Bronchial epithelial cell (primary cell): ENCODE data around the gene CHST5. TPM values are rescaled to one million over a fixed set of nuclear protein-coding genes. Genes with fewer than 3 reads are reported as not detected.

ENCODE experiments used
- DNase-seq: peaks from one replicate; pipeline ENCODE4 v3.0.0-alpha.2; 2010; ENCODE audit warnings: low read depth
- FAIRE-seq: peaks from 2 replicates; lab custom pipeline; 2011; peaks lifted over from hg19 to GRCh38; lab: Jason Lieb, UNC
- H3K27me3 ChIP-seq: 2 replicates; pipeline ENCODE4 v1.5.1; 2011; ENCODE audit warnings: low read length; ENCODE audit not compliant: control insufficient read depth, insufficient read depth
- H3K36me3 ChIP-seq: 2 replicates; pipeline ENCODE4 v1.5.1; 2011; ENCODE audit warnings: low read length; ENCODE audit not compliant: control insufficient read depth, insufficient read depth
- H3K4me3 ChIP-seq: 2 replicates; pipeline ENCODE4 v1.5.1; 2011; ENCODE audit warnings: mild to moderate bottlenecking, low read depth, low read length, control low read depth
- total RNA-seq: library from RNA; depleted of rRNA; stranded (reverse); fragments of >200 nt; gene quantifications from 2 replicates; pipeline ENCODE4 v1.2.1, GENCODE V29; 2014
- TF ChIP-seq, protein P1 (sequence below): IDR thresholded peaks from 2 replicates; pipeline ENCODE4 v1.5.1; 2011; ENCODE audit warnings: mild to moderate bottlenecking, moderate library complexity, low read length, control low read depth, inconsistent platforms; ENCODE audit not compliant: insufficient read depth, severe bottlenecking

Gene CHST5
- total RNA-seq, 1 donor from 2014 or later = not detected

DNA sequence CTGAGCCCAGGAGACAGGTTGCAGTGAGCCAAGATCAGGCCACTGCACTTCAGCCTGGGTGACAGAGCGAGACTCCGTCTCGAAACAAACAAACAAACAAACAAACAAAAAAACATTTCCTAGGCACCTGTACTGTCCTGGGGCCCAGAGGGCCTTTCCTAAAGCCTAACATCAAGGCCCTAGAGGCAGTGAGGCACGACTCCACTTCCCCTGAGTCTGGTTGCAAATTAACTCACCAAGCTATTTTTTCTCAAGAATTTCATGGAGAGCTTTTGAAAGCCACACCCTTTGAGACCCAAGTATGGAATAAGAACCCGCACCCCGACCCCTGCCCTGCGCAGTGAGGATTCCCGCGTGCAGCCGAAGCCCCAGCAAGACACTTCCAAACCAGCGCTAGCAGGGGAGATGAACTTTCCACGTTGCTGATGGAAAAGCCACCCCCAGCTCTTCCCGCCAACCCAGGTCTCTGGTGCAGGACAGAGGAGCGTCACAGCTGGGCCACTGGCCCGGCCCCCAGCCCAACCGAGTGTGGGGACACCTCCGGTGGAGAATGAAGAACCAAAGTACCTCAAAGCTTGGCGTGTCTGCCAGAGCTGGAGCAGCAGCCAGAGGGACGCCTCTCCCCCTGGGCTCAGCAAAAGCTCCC lies 1.2 kb downstream of the CHST5 start:
- TF ChIP-seq, protein P1, sequence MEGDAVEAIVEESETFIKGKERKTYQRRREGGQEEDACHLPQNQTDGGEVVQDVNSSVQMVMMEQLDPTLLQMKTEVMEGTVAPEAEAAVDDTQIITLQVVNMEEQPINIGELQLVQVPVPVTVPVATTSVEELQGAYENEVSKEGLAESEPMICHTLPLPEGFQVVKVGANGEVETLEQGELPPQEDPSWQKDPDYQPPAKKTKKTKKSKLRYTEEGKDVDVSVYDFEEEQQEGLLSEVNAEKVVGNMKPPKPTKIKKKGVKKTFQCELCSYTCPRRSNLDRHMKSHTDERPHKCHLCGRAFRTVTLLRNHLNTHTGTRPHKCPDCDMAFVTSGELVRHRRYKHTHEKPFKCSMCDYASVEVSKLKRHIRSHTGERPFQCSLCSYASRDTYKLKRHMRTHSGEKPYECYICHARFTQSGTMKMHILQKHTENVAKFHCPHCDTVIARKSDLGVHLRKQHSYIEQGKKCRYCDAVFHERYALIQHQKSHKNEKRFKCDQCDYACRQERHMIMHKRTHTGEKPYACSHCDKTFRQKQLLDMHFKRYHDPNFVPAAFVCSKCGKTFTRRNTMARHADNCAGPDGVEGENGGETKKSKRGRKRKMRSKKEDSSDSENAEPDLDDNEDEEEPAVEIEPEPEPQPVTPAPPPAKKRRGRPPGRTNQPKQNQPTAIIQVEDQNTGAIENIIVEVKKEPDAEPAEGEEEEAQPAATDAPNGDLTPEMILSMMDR = no peak
- H3K27me3 ChIP-seq = peaks cover 2% of the 10 kb centered on the region
- DNase-seq (no peak), FAIRE-seq (no peak)
- H3K36me3 ChIP-seq = no peaks in the 10 kb centered on the region
- H3K4me3 ChIP-seq = no peak overlapping the region

DNA sequence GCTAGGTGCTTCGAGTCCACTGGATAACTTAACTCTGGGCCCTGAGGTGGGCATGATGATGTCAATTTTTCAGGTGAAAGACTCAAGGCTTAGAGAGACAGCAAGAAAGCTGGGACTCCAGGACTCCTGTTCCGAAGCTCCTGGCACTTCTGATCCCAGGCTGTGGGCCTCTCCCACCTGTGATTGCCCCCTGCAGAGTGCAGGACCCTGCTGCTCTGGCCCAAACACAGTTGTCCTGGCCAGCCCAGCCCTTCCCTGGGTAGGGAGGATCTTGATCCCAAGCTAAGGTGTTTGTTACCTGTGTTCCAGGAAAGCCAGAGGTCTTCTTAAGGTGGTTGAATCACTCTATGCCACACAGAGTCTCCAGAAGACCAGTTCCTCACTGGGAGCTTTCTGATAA lies 3.1 kb downstream of the CHST5 start:
- Histone ChIP-seq H3K27me3 (peaks cover 2% of the 10 kb centered on the region), H3K4me3 (no peak overlapping the region), H3K36me3 (no peaks in the 10 kb centered on the region)
- FAIRE-seq (no peak), DNase-seq (no peak)
- TF ChIP-seq, protein P1 = no peak

DNA sequence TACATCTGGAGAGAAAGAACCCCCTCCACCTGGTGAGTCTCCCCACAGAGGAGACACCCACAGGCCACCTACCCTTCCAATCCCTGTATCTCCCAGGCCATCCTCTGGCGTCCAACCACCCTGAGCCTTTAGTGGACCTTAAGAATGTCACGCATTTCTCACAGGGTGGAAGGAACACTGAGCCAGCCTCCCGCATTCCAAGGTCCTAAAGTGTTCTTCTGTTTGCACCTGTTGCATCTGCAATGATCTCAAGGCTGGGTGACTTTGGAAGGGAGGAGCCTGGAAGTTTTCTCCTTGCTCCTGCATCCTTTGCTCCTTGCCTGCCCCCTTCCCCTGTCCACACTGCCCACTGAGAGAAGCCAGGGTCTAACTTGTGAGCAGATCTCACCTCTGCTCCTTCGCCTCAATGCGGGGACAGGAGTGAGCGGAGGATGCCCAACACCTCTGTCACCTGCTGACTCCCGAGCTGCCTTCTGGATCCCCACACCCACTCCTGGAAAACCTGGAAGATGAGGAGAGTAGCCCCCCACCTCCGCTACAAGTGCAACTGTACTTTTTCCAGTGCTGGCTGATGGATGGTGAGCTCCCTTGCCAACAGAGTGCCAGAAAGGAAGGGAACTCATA lies 3.7 kb downstream of the CHST5 start:
- Histone ChIP-seq H3K27me3 (peaks cover 2% of the 10 kb centered on the region), H3K36me3 (no peaks in the 10 kb centered on the region), H3K4me3 (no peak overlapping the region)
- DNase-seq = no peak
- no peak for FAIRE-seq
- TF ChIP-seq, protein P1 = no peak

DNA sequence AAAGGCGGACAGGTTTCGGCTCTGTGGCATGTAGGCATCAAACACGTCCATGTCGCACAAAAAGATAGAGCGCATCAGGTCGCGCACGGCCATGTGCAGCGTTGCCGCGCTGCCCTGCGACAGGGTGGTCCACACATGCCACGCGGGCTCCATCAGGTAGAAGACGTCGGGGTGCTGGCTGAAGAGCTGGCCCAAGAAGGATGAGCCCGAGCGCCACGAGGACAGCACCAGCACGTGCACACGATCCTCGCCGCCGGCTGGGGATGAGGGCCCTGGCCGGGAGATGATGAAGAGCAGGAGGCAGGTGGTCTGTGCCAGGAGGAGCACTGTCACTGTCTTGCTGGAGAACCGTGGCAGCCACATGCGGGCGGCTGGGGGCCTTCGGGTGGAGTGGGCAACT lies 5.9 kb downstream of the CHST5 start:
- TF ChIP-seq, protein P1 = no peak
- no peak overlapping the region for H3K4me3 ChIP-seq
- DNase-seq = no peak
- FAIRE-seq = no peak
- H3K36me3 ChIP-seq = no peaks in the 10 kb centered on the region
- peaks cover 1% of the 10 kb centered on the region for H3K27me3 ChIP-seq

DNA sequence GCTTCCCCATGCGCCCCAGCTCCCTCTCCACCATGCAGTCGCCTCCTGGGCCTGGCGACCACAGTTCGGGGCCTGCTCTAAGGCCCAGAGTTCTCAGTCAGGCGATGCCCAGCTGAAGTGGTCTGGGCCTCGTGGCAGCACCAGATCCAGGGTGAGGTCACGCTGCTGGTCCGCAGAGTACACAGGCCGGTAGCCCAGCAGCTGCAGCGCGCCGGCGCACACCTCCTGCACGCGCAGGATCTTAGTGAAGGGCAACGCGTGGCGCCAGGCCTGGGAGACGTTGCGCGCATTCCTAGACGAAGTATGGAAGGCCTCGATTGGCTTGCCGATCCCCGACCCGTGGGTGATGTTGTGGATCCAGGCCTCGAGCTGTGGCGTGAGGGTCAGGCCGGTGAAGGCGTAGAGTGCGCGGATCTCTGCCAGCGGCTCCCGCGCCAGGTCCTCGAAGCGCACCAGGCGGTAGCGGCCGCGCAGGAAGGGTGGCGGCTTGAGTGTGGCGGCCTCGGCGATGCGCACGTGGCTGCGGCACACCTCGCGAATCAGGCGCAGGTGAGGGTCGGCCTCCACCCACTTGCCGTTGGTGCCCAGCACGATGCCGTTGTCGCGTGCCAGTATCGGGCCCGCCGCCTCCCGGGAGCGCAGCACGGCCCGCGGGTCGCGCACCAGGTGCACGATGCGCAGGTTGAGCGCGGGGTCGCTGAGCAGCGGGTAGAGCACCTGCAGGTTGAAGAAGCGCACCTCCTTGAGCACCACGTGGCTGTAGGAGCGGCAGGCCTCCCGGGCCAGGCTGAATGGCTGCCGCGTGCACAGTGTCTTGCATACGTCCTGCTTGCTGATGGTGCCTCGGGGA lies 6.6 kb downstream of the CHST5 start:
- TF ChIP-seq, protein P1 = no peak
- Histone ChIP-seq H3K36me3 (no peaks in the 10 kb centered on the region), H3K27me3 (no peaks in the 10 kb centered on the region), H3K4me3 (no peak overlapping the region)
- no peak for FAIRE-seq
- DNase-seq = no peak
